Cardiac muscle cell (in vitro differentiated cells and primary cell): ENCODE measurements around the gene KRT17. TPM values are rescaled to one million over a fixed set of nuclear protein-coding genes. Genes with fewer than 3 reads are reported as not detected.
"Not testable (repeated sequence)": the region's sequence is repeated elsewhere in the genome, so short reads cannot be mapped to it uniquely, and the experiment has no call there.

Source experiments
- DNase-seq, 2 donors: peaks; one replicate each; pipeline versions ENCODE4 v3.0.0 to v3.0.0-alpha.2; 2010 to 2017; ENCODE audit warnings: low read depth in 1 of 2, low spot score in 1 of 2
- H3K27ac ChIP-seq: fragments of 200-600 bp; sonication (generic); 2 replicates; pipeline ENCODE4 v1.5.1; 2016
- H3K27me3 ChIP-seq: fragments of 200-600 bp; sonication (generic); 2 replicates; pipeline ENCODE4 v1.6.0; 2016; ENCODE audit warnings: control low read depth
- H3K36me3 ChIP-seq: fragments of 200-600 bp; sonication (generic); 2 replicates; pipeline ENCODE4 v1.5.1; 2016; ENCODE audit warnings: control low read depth
- H3K4me1 ChIP-seq: fragments of 200-600 bp; sonication (generic); 2 replicates; pipeline ENCODE4 v1.8.1; 2017; ENCODE audit warnings: low read depth, mild to moderate bottlenecking, mixed run types
- H3K4me3 ChIP-seq: fragments of 200-600 bp; sonication (generic); 2 replicates; pipeline ENCODE4 v1.5.1; 2016; ENCODE audit warnings: mild to moderate bottlenecking
- H3K9me3 ChIP-seq: fragments of 200-600 bp; sonication (generic); 2 replicates; pipeline ENCODE4 v1.5.1; 2017; ENCODE audit warnings: low read depth, mild to moderate bottlenecking, control low read depth
- polyA plus RNA-seq: library from polyadenylated mRNA; unstranded; fragments of >200 nt; fragmentation: Nextera tagmentation; extraction: Ambion mirVana; gene quantifications from 2 replicates; pipeline ENCODE4 v1.2.1, GENCODE V29; 2016
- total RNA-seq: library from RNA; depleted of rRNA; stranded (reverse); fragments of >200 nt; gene quantifications from 2 replicates; pipeline ENCODE4 v1.2.3, GENCODE V29; 2016
- TF ChIP-seq, protein P1 (sequence below): IDR thresholded peaks from 2 replicates; pipeline ENCODE4 v1.5.1; 2012; ENCODE audit warnings: low read depth, mild to moderate bottlenecking, low read length

Gene KRT17
- total and polyA plus RNA-seq, 2 experiments from 2014 or later: 1.2 TPM; not detected in 1

GRCh38 chr17:41613277-41614082 is 10.9 kb downstream of the KRT17 start:
- Histone ChIP-seq H3K27me3 (no peaks in the 10 kb centered on the region), H3K9me3 (no peaks in the 10 kb centered on the region), H3K4me3 (no peak overlapping the region), H3K4me1 (peaks cover 5% of the 10 kb centered on the region), H3K27ac (no peak overlapping the region), H3K36me3 (no peaks in the 10 kb centered on the region)
- no peak for DNase-seq
- TF ChIP-seq, protein P1, sequence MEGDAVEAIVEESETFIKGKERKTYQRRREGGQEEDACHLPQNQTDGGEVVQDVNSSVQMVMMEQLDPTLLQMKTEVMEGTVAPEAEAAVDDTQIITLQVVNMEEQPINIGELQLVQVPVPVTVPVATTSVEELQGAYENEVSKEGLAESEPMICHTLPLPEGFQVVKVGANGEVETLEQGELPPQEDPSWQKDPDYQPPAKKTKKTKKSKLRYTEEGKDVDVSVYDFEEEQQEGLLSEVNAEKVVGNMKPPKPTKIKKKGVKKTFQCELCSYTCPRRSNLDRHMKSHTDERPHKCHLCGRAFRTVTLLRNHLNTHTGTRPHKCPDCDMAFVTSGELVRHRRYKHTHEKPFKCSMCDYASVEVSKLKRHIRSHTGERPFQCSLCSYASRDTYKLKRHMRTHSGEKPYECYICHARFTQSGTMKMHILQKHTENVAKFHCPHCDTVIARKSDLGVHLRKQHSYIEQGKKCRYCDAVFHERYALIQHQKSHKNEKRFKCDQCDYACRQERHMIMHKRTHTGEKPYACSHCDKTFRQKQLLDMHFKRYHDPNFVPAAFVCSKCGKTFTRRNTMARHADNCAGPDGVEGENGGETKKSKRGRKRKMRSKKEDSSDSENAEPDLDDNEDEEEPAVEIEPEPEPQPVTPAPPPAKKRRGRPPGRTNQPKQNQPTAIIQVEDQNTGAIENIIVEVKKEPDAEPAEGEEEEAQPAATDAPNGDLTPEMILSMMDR: no peak

GRCh38 chr17:41612376-41613160 is 11.8 kb downstream of the KRT17 start, which contains the start of gene KRT16:
TSS of gene KRT16 (minus strand) at chr17:41612767. CDS start at chr17:41612688, 79 bp downstream.
- not testable (repeated sequence) for H3K27ac ChIP-seq, H3K36me3 ChIP-seq, H3K27me3 ChIP-seq, H3K4me3 ChIP-seq, DNase-seq, H3K9me3 ChIP-seq, H3K4me1 ChIP-seq

DNA sequence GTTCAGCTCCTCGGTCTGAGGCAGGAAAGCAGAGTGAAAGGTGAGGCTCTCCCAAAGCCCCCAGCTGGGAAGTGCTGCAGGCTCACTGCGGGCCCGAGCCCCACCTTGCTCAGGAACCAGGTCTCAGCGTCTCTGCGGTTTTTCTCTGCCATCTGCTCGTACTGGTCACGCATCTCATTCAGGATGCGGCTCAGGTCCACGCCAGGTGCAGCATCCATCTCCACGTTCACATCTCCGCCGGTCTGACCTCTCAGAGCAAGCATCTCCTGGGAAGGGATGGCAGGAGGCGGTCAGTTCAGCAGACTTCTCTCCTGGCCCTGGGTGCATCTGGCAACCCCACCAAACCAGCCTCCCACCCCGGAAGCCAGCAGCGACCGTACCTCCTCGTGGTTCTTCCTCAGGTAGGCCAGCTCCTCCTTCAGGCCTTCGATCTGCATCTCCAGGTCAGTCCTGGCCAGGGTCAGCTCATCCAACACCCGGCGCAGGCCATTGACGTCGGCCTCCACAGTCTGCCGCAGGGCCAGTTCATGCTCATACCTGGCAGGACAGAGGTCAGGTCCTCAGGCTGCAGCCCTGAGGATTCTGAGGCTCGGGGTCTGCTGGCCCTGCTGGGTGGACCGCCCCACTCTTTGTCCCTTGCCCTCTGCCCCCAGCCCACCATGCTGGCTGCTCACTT is 13.3 kb downstream of the KRT17 start:
- H3K9me3 ChIP-seq: no peaks in the 10 kb centered on the region
- H3K4me1 ChIP-seq: peaks cover 5% of the 10 kb centered on the region
- H3K36me3 ChIP-seq: no peaks in the 10 kb centered on the region
- TF ChIP-seq, protein P1: no peak
- no peak overlapping the region for H3K4me3 ChIP-seq
- H3K27me3 ChIP-seq: no peaks in the 10 kb centered on the region
- no peak for DNase-seq
- no peak overlapping the region for H3K27ac ChIP-seq

DNA sequence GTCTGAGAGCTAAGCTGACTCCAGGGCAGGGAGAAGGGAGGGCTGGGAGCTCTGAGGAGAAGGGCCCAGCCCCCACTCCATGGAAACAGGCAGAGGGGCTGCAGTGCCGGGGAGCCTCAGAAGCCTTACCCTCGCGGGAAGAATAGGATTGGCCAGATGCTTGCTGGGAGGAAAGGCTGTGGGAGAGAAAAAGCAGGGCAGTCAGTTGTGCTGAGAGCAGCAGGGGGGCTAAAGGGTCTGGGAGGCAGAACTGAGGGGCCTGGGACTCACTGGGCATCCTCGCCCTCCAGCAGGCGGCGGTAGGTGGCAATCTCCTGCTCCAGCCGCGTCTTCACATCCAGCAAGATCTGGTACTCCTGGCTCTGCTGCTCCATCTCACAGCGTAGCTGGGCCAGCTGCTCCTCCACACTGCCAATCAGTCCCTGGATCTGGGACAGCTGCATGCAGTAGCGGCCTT is 14.3 kb downstream of the KRT17 start:
- not testable (repeated sequence) for H3K36me3 ChIP-seq, H3K9me3 ChIP-seq, H3K27ac ChIP-seq, H3K4me3 ChIP-seq, H3K4me1 ChIP-seq, H3K27me3 ChIP-seq
- TF ChIP-seq, protein P1: peak; percentile 37
- DNase-seq: peak in 1 of 2 donors; percentile 7

GRCh38 chr17:41606930-41607329 is 17.4 kb downstream of the KRT17 start:
- H3K27ac ChIP-seq, H3K36me3 ChIP-seq, H3K4me3 ChIP-seq, H3K9me3 ChIP-seq, H3K27me3 ChIP-seq, H3K4me1 ChIP-seq, DNase-seq: not testable (repeated sequence)

DNA sequence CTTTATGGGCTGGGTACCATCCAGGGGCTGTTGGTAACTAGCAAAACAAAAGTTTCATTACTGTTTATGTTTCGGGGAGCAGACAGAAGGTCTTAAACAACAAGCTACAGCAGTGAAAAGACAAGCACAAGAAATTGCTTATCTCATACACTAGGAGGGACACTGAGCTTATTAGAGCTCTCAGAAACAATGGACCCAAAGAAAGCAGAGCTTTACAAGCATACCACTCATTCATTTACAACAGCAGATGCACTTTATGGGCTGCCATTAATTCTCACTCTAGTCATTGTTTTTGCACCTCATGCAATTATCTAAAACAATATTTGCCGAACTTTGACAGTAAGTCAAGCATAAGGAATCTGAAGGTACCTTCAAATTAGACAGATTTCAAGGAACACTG is 21.9 kb downstream of the KRT17 start:
- Histone ChIP-seq H3K4me3 (no peak overlapping the region), H3K4me1 (no peaks in the 10 kb centered on the region), H3K27me3 (no peaks in the 10 kb centered on the region), H3K36me3 (no peaks in the 10 kb centered on the region), H3K27ac (no peak overlapping the region), H3K9me3 (no peaks in the 10 kb centered on the region)
- DNase-seq: no peak
- TF ChIP-seq, protein P1: no peak
